Endothelial cell of umbilical vein (primary cell): ENCODE data around the gene TPM2. TPM values are rescaled to one million over a fixed set of nuclear protein-coding genes. Genes with fewer than 3 reads are reported as not detected.

Source experiments
- BruUV-seq: library from RNA; stranded (reverse); fragments of 400-500 nt; replicated peaks from 2 replicates; lab custom pipeline; 2021; lab: Mats Ljungman, UMichigan
- CTCF ChIA-PET: fragments of 300-600, 350-600 bp; sonication (Branson Sonifier 250); formaldehyde crosslinking; loops from one replicate; lab custom pipeline; 2021; ENCODE audit warnings: antibody characterized with exemption, inconsistent platforms; lab: Charles Lee
- POLR2A ChIA-PET: fragments of 300-600, 350-600 bp; sonication (Branson Sonifier 250); formaldehyde crosslinking; loops from one replicate; lab custom pipeline; 2021; ENCODE audit warnings: antibody characterized with exemption, inconsistent platforms; lab: Charles Lee
- DNase-seq: peaks from one replicate; pipeline ENCODE4 v3.0.0-alpha.2; 2011; ENCODE audit warnings: low read depth, low spot score
- FAIRE-seq: peaks from 2 replicates; lab custom pipeline; 2011; peaks lifted over from hg19 to GRCh38; lab: Jason Lieb, UNC
- H2AFZ ChIP-seq: 2 replicates; pipeline ENCODE4 v1.6.0; 2012; ENCODE audit warnings: low read depth, low read length, control low read depth, inconsistent platforms
- H3K27ac ChIP-seq: 2 replicates; pipeline ENCODE4 v1.5.1; 2011; ENCODE audit warnings: low read depth, mild to moderate bottlenecking, control low read depth, low read length, moderate library complexity; ENCODE audit not compliant: insufficient read depth
- H3K27me3 ChIP-seq, 2 experiments: 2 replicates each; pipeline versions ENCODE4 v1.6.0 to v1.6.1; 2011; ENCODE audit warnings: low read length in 2 of 2, mixed read lengths in 1 of 2; ENCODE audit not compliant: control insufficient read depth in 2 of 2, insufficient read depth in 2 of 2
- H3K36me3 ChIP-seq, 2 experiments: 2 replicates in 1 of 2; 3 replicates in 1 of 2; pipeline ENCODE4 v1.5.1; 2011; ENCODE audit warnings: low read length in 2 of 2, mild to moderate bottlenecking in 1 of 2, moderate library complexity in 1 of 2; ENCODE audit not compliant: control insufficient read depth in 2 of 2, insufficient read depth in 2 of 2; ENCODE audit errors: extremely low read depth in 1 of 2
- H3K4me1 ChIP-seq: 3 replicates; pipeline ENCODE4 v1.5.1; 2011; ENCODE audit warnings: mild to moderate bottlenecking, low read length; ENCODE audit not compliant: control insufficient read depth, insufficient read depth; ENCODE audit errors: extremely low read depth
- H3K4me2 ChIP-seq: 2 replicates; pipeline ENCODE4 v1.6.1; 2011; ENCODE audit warnings: low read length, control low read depth, mixed read lengths; ENCODE audit not compliant: insufficient read depth
- H3K4me3 ChIP-seq, 3 experiments: fragments of 200-600 bp in 1 of 3; sonication (generic), shearing (Covaris generic) in 1 of 3; replicated peaks in 1 of 3; 2 replicates each; pipeline ENCODE4 v1.5.1; 2011 to 2016; ENCODE audit warnings: control low read depth in 3 of 3, low read length in 3 of 3, mild to moderate bottlenecking in 2 of 3, inconsistent platforms in 1 of 3, low read depth in 1 of 3, moderate library complexity in 1 of 3; ENCODE audit not compliant: insufficient read depth in 1 of 3
- H3K79me2 ChIP-seq: 2 replicates; pipeline ENCODE4 v1.6.0; 2012; ENCODE audit warnings: low read length, inconsistent platforms; ENCODE audit not compliant: control insufficient read depth, insufficient read depth
- H3K9ac ChIP-seq: replicated peaks from 2 replicates; pipeline ENCODE3; 2011; ENCODE audit warnings: low read length, control low read depth; ENCODE audit not compliant: insufficient read depth; ENCODE audit errors: extremely low read depth
- H3K9me1 ChIP-seq: replicated peaks from 3 replicates; pipeline ENCODE4 v1.6.0; 2011; ENCODE audit warnings: mild to moderate bottlenecking, low read length; ENCODE audit not compliant: control insufficient read depth, insufficient read depth; ENCODE audit errors: extremely low read depth
- H3K9me3 ChIP-seq: replicated peaks from 2 replicates; pipeline ENCODE4 v1.5.1; 2012; ENCODE audit warnings: low read length, inconsistent platforms; ENCODE audit not compliant: control insufficient read depth, insufficient read depth
- H4K20me1 ChIP-seq: replicated peaks from 2 replicates; pipeline ENCODE3; 2011; ENCODE audit warnings: mild to moderate bottlenecking, low read length; ENCODE audit not compliant: control insufficient read depth, insufficient read depth; ENCODE audit errors: extremely low read depth
- EZH2 ChIP-seq: IDR thresholded peaks from 2 replicates; pipeline ENCODE4 v1.6.1; 2012; ENCODE audit warnings: borderline replicate concordance, low read depth, mild to moderate bottlenecking, moderate library complexity, low read length, inconsistent platforms; ENCODE audit not compliant: severe bottlenecking
- GATA2 ChIP-seq: IDR thresholded peaks from 2 replicates; pipeline ENCODE4 v1.7.0; 2011; ENCODE audit warnings: low read depth, mild to moderate bottlenecking, moderate library complexity, mixed read lengths, low read length; ENCODE audit not compliant: insufficient read length, insufficient read depth
- MAX ChIP-seq: IDR thresholded peaks from 2 replicates; pipeline ENCODE4 v1.6.1; 2011; ENCODE audit not compliant: insufficient read depth, insufficient read length
- MYC ChIP-seq: IDR thresholded peaks from one replicate; pipeline ENCODE4 v1.6.1; 2011; ENCODE audit warnings: mild to moderate bottlenecking, low read depth, low read length
- dilution Hi-C: fragments of 300-500 bp; cut with MboI; formaldehyde crosslinking; loops from one replicate; pipeline ENCODE4 v1.15.0; 2019; ENCODE audit warnings: low sequenced_read_pairs; ENCODE audit not compliant: extremely low pct_ligation_motif_present
- intact Hi-C: fragments of 100-400 bp; cut with micrococcal nuclease; formaldehyde crosslinking; loops from one replicate; pipeline ENCODE4 v1.10.0; 2022
- polyA plus RNA-seq, 4 experiments: library from polyadenylated mRNA; depleted of rRNA in 3 of 4; stranded (reverse) in 3 of 4; unstranded in 1 of 4; fragments of >200 nt; gene quantifications; 2 replicates each; pipeline versions ENCODE4 v1.2.1 to v1.2.3, GENCODE V29; 2011 to 2012; ENCODE audit warnings: missing spikeins in 1 of 4
- total RNA-seq: library from RNA; stranded (reverse); gene quantifications from 2 replicates; pipeline ENCODE4 v1.2.3, GENCODE V29; 2021
- TF ChIP-seq, protein P1 (sequence below), 2 donors: IDR thresholded peaks; 1 replicate in 1 of 2; 2 replicates in 1 of 2; pipeline ENCODE4 v1.5.1; 2011; ENCODE audit warnings: low read length in 2 of 2, mild to moderate bottlenecking in 2 of 2, moderate library complexity in 2 of 2, control low read depth in 1 of 2, inconsistent platforms in 1 of 2, low read depth in 1 of 2; ENCODE audit not compliant: insufficient read depth in 1 of 2; ENCODE audit errors: extremely low read depth in 1 of 2

TPM2 gene
- total and polyA plus RNA-seq, 2 donors (not counting 3 experiments of a cell fraction or from before 2014, with no cell fraction given): 144 to 279 TPM

GRCh38 chr9:35650341-35651158, 39.2 kb downstream of the TPM2 start, which contains the start of gene SIT1:
Gene SIT1 (minus strand): TSS chr9:35650931. CDS start chr9:35650853, 78 bp downstream.
- dilution Hi-C loops: no loop called here
- FAIRE-seq (no peak), DNase-seq (no peak)
- Histone ChIP-seq H3K4me1 (peaks cover 6% of the 10 kb centered on the region), H3K36me3 (no peaks in the 10 kb centered on the region), H3K9ac (no peak within 1 kb of the TSS), H4K20me1 (no peaks in the 10 kb centered on the region), H3K27ac (no peak within 1 kb of the TSS), H2AFZ (no peak within 1 kb of the TSS), H3K9me1 (no peaks in the 10 kb centered on the region), H3K79me2 (no peaks in the 10 kb centered on the region), H3K27me3 (peaks cover 0 to 2% of the 10 kb centered on the region in 2 experiments), H3K9me3 (no peaks in the 10 kb centered on the region), H3K4me2 (no peak within 1 kb of the TSS), H3K4me3 (no peak within 1 kb of the TSS)
- CTCF ChIA-PET: interaction anchor here (1.9 kb wide), 1 partner anchor 47 kb away, joined by 8 read pairs; no protein-coding TSS in a partner anchor
- POLR2A ChIA-PET: no interaction called here
- TF ChIP-seq MAX (no peak), EZH2 (no peak), MYC (no peak), GATA2 (no peak)
- TF ChIP-seq, protein P1, sequence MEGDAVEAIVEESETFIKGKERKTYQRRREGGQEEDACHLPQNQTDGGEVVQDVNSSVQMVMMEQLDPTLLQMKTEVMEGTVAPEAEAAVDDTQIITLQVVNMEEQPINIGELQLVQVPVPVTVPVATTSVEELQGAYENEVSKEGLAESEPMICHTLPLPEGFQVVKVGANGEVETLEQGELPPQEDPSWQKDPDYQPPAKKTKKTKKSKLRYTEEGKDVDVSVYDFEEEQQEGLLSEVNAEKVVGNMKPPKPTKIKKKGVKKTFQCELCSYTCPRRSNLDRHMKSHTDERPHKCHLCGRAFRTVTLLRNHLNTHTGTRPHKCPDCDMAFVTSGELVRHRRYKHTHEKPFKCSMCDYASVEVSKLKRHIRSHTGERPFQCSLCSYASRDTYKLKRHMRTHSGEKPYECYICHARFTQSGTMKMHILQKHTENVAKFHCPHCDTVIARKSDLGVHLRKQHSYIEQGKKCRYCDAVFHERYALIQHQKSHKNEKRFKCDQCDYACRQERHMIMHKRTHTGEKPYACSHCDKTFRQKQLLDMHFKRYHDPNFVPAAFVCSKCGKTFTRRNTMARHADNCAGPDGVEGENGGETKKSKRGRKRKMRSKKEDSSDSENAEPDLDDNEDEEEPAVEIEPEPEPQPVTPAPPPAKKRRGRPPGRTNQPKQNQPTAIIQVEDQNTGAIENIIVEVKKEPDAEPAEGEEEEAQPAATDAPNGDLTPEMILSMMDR (IDR thresholded peaks at IDR 0.05; ENCODE audit: extremely low read depth in 1 of 2, insufficient read depth in 1 of 2, low read depth in 1 of 2, low read length in 2 of 2): no peak
- BruUV-seq: no TSS peak
- intact Hi-C loops: no loop called here
